HepG2 (cell line): ENCODE data around the gene CLPTM1. TPM values are rescaled to one million over a fixed set of nuclear protein-coding genes. Genes with fewer than 3 reads are reported as not detected.

Source experiments
- ARID3A ChIP-seq: IDR thresholded peaks from 2 replicates; pipeline ENCODE4 v1.6.1; 2012; ENCODE audit warnings: low read depth, low read length, improper control_type of control experiment
- KLF9 ChIP-seq: IDR thresholded peaks from 2 replicates; pipeline ENCODE4 v1.6.1; 2016; ENCODE audit warnings: low read depth
- MAFG ChIP-seq: sonication (generic); formaldehyde crosslinking; IDR thresholded peaks from 2 replicates; pipeline ENCODE4 v1.5.1; 2020; ENCODE audit warnings: mild to moderate bottlenecking, missing genetic modification reagents
- NBN ChIP-seq: fragments of 450-650 bp; conservative IDR thresholded peaks from 2 replicates; pipeline ENCODE4 v1.6.1; 2017
- PAWR ChIP-seq: sonication (generic); formaldehyde crosslinking; IDR thresholded peaks from 2 replicates; pipeline ENCODE4 v1.4.0; 2020; ENCODE audit warnings: missing genetic modification reagents, mild to moderate bottlenecking, borderline replicate concordance
- PAX8 ChIP-seq: sonication (generic); formaldehyde crosslinking; IDR thresholded peaks from 2 replicates; pipeline ENCODE4 v1.8.0; 2022; ENCODE audit warnings: mild to moderate bottlenecking, missing genetic modification reagents, borderline replicate concordance
- RBM39 ChIP-seq: fragments of 200-400 bp; formaldehyde crosslinking; IDR thresholded peaks from one replicate; pipeline ENCODE4 v1.6.1; 2018; ENCODE audit warnings: antibody characterized with exemption, mild to moderate bottlenecking, low read depth, low read length; ENCODE audit not compliant: poor library complexity, severe bottlenecking
- RXRB ChIP-seq: IDR thresholded peaks from 2 replicates; pipeline ENCODE4 v1.6.1; 2016; ENCODE audit warnings: borderline replicate concordance, missing genetic modification reagents, missing compliant biosample characterization
- SYNCRIP ChIP-seq: fragments of 200-400 bp; formaldehyde crosslinking; IDR thresholded peaks from 2 replicates; pipeline ENCODE4 v1.6.1; 2018; ENCODE audit warnings: mild to moderate bottlenecking, low read depth, low read length; ENCODE audit not compliant: insufficient read depth
- ZBTB21 ChIP-seq: sonication (generic); formaldehyde crosslinking; IDR thresholded peaks from 2 replicates; pipeline ENCODE4 v1.4.0; 2020; ENCODE audit warnings: missing genetic modification reagents
- ZC3H4 ChIP-seq: sonication (generic); formaldehyde crosslinking; IDR thresholded peaks from 2 replicates; pipeline ENCODE4 v1.4.0; 2020; ENCODE audit warnings: missing genetic modification reagents, borderline replicate concordance
- ZNF431 ChIP-seq: sonication (generic); formaldehyde crosslinking; IDR thresholded peaks from 2 replicates; pipeline ENCODE4 v1.9.0; 2022; ENCODE audit warnings: missing genetic modification reagents, low read depth, mild to moderate bottlenecking, borderline replicate concordance
- ZNF556 ChIP-seq: sonication (generic); formaldehyde crosslinking; IDR thresholded peaks from 2 replicates; pipeline ENCODE4 v1.4.0; 2020; ENCODE audit warnings: mild to moderate bottlenecking, missing genetic modification reagents, borderline replicate concordance
- ZNF609 ChIP-seq: sonication (generic); formaldehyde crosslinking; IDR thresholded peaks from 2 replicates; pipeline ENCODE4 v1.4.0; 2020; ENCODE audit warnings: mild to moderate bottlenecking, missing genetic modification reagents, borderline replicate concordance
- ZNF629 ChIP-seq: sonication (generic); formaldehyde crosslinking; conservative IDR thresholded peaks from 2 replicates; pipeline ENCODE4 v1.5.0; 2020; ENCODE audit warnings: missing genetic modification reagents
- ZNF703 ChIP-seq: sonication (generic); formaldehyde crosslinking; IDR thresholded peaks from 2 replicates; pipeline ENCODE4 v1.5.1; 2020; ENCODE audit warnings: missing genetic modification reagents, mild to moderate bottlenecking, moderate library complexity, borderline replicate concordance
- ZNF746 ChIP-seq: sonication (generic); formaldehyde crosslinking; IDR thresholded peaks from 2 replicates; pipeline ENCODE4 v1.8.0; 2022; ENCODE audit warnings: mild to moderate bottlenecking, missing genetic modification reagents
- ZNF761 ChIP-seq: sonication (generic); formaldehyde crosslinking; conservative IDR thresholded peaks from 2 replicates; pipeline ENCODE4 v1.4.0; 2020; ENCODE audit warnings: mild to moderate bottlenecking, missing genetic modification reagents
- ZNF781 ChIP-seq: sonication (generic); formaldehyde crosslinking; IDR thresholded peaks from 2 replicates; pipeline ENCODE4 v1.5.1; 2020; ENCODE audit warnings: borderline replicate concordance, mild to moderate bottlenecking, missing genetic modification reagents; ENCODE audit errors: not compliant biosample characterization
- ZNF784 ChIP-seq: sonication (generic); formaldehyde crosslinking; IDR thresholded peaks from 2 replicates; pipeline ENCODE4 v1.5.1; 2020; ENCODE audit warnings: missing genetic modification reagents, mild to moderate bottlenecking, borderline replicate concordance
- ZNF841 ChIP-seq: sonication (generic); formaldehyde crosslinking; IDR thresholded peaks from 2 replicates; pipeline ENCODE4 v1.8.1; 2023; ENCODE audit warnings: missing genetic modification reagents, borderline replicate concordance
- ZSCAN29 ChIP-seq: sonication (generic); formaldehyde crosslinking; conservative IDR thresholded peaks from 2 replicates; pipeline ENCODE4 v1.4.0; 2020; ENCODE audit warnings: mild to moderate bottlenecking, missing genetic modification reagents
- polyA plus RNA-seq, 8 experiments: library from polyadenylated mRNA; depleted of rRNA in 3 of 8; stranded (reverse) in 7 of 8; unstranded in 1 of 8; fragments of >200 nt; fragmentation: Illumina TruSeq in 4 of 8; extraction: Trizol in 4 of 8; gene quantifications; 2 replicates each; pipeline versions ENCODE4 v1.2.1 to v1.2.3, GENCODE V29; 2011 to 2016; ENCODE audit warnings: low read depth in 4 of 8, missing spikeins in 1 of 8, mixed read lengths in 1 of 8; ENCODE audit not compliant: insufficient read depth in 1 of 8
- total RNA-seq, 5 experiments: library from RNA; depleted of rRNA; stranded (reverse); fragments of >200 nt; fragmentation: Illumina TruSeq; extraction: Trizol; gene quantifications; 2 replicates each; pipeline ENCODE4 v1.2.3, GENCODE V29; 2016; ENCODE audit warnings: low read depth in 1 of 5

CLPTM1 gene
- total and polyA plus RNA-seq, 2 of the 13 experiments (the other 11 are each of a cell fraction or from before 2014, with no cell fraction given): 34.9 to 42.8 TPM

GRCh38 chr19:45038931-45039893 is 84.0 kb downstream of the CLPTM1 start, which contains the start of gene CLASRP (continued):
- TF ChIP-seq ZNF746 (CRISPR knock-in tag) (no peak), SYNCRIP (no peak), RXRB (CRISPR knock-in tag) (no peak; the same call in 1 of the 2 replicates), RBM39 (peak; percentile 84), ZNF761 (CRISPR knock-in tag) (no peak), PAX8 (CRISPR knock-in tag) (no peak), ZNF703 (CRISPR knock-in tag) (no peak), ZNF609 (no peak; the same call in 1 of the 2 replicates), ZBTB21 (CRISPR knock-in tag) (0 out of 2 replicates have a peak, but pooled peaks have one; percentile 31), NBN (no peak), ZNF841 (CRISPR knock-in tag) (no peak), ZNF431 (CRISPR knock-in tag) (no peak), ZNF784 (CRISPR knock-in tag) (peak; percentile 85), ZC3H4 (0 out of 2 replicates have a peak, but pooled peaks have one; percentile 19), KLF9 (no peak), PAWR (no peak), MAFG (CRISPR knock-in tag) (no peak), ZSCAN29 (CRISPR knock-in tag) (no peak), ZNF556 (no peak), ARID3A (no peak), ZNF781 (CRISPR knock-in tag) (peak; percentile 21), ZNF629 (no peak; the same call in 1 of the 2 replicates)
